ENCODE results near the gene MZB1.

MZB1 gene, protein sequence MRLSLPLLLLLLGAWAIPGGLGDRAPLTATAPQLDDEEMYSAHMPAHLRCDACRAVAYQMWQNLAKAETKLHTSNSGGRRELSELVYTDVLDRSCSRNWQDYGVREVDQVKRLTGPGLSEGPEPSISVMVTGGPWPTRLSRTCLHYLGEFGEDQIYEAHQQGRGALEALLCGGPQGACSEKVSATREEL

DNA sequence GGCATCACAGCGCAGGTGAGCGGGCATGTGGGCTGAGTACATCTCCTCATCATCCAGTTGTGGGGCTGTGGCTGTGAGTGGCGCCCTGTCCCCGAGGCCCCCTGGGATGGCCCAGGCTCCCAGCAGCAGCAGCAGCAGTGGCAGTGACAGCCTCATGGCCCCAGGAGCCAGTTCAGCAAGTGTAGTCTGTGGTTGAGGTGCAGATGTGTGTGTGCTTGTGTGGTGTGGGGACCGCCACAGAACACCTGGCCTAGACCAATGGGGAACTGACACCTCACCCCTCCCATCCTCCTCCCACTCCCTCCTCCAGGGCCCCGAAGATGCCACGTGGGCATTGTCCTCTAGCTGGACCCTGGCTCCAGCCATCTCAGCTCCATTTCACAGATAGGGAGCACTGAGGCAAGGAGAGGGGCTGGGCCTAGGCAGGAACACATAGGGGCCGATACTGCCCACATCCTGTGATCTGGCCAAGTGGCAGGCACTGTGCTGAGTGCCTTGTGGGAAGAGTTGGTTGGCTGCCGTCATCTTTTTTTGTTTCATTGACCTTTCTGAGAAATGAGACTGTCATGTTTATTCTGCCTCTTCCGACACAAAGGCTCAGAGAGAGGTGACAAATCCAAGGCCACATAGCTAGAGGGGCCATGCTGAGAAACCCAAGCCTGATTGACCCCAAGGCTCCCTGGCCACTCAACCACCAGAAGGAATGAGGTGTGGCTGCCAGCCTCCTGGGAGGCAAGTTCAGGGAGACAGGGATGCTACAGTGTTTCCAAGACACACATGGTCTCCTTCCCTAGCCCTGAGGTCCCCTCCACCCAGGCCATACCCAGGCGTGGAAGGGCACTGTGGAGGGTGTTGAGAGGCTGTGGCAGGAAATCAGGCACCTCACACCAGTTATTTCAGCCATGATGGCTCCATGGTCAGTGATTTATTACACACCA is at the start of gene MZB1:
Gene MZB1, minus strand, starts transcription at position 213 of the 938 bp plus-strand sequence. Its CDS starts 57 bp downstream, at position 156.
- no peak within 1 kb of the TSS for H3K4me3 ChIP-seq (ENCODE audit: low read depth, low read length)

DNA sequence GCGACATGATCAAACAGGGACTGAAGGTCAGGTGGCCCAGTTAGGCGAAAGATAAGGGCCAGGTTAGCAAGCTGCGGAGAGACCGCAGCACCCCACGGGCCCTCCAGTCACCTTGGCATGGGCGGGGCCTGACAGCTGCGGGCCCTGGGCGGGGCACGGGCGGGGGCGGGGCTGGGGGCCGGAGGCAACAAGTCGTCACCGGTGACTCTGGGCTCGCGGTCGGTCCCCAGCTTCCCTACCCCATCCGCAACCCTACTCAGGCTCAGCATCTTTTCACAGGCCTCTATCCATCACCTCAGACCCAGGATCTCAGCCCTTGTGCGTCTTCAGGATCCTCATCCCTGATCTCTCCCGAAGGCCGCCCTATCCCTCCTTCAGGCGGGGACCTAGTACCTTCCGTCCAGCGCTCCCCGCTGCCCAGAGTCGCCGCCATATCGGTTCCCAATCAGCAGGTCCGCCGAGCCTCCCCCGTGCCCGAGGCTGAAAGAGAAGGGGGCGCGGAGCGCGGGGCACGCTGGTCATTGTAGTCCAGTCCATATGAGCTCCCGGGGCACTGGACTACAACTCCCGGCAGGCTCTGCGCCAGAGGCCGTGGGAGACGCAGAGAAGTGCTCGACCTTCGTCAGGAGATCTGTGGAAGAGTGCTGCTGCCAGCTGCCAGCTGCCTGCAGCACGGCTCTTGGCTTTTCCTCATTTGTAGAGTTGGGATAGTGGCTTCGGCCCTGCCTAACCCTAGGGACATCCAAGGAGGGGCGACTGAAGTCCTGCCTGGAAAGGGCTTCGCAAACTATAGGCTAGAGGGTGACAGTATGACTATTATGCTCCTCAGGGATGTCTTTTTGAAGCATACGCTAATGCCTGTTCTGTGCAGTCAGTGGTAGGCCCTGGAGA is 49.5 kb upstream of the MZB1 start, which contains the start of gene DNAJC18:
Gene DNAJC18, minus strand, starts transcription at position 513 of the 891 bp plus-strand sequence. Its CDS starts 80 bp downstream, at position 433.
- H3K4me3 ChIP-seq (ENCODE audit: low read depth, low read length), result peak within 1 kb of the TSS; percentile 80

DNA sequence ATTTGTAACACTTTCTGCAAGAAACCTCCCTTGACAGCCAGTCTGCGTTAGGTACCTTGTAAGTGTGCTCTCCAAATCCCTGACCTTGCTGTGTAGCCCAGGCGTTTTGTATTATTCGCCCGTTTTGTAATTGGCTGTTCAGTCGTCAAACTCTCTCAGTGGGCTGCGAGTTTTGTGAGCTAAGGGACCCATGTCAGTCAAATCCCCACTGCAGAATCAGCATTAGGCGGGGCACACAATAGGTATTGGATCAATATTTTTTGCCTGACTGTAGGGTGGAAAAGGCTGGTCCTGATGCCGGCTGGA is 48.9 kb upstream of the MZB1 start:
- H3K4me3 ChIP-seq (ENCODE audit: low read depth, low read length), result peak overlapping the region; percentile 80

DNA sequence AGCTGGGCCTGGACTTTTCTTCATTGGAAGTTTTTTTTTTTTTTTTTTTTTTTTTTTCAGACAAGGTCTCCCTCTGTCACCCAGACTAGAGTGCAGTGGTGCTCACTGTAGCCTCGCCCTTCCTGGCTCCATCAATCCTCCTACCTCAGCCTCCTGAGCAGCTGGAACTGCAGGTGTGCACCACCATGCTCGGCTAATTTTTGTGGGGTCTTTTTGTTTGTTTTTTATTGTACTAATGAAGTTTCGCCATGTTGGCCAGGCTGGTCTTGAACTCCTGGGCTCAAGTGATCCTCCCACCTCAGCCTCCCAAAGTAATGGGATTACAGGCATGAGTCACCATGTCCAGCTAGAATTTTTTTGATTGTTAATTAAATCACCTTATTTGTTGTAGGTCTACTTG is 46.0 kb upstream of the MZB1 start:
- no peak overlapping the region for H3K4me3 ChIP-seq (ENCODE audit: low read depth, low read length)

DNA sequence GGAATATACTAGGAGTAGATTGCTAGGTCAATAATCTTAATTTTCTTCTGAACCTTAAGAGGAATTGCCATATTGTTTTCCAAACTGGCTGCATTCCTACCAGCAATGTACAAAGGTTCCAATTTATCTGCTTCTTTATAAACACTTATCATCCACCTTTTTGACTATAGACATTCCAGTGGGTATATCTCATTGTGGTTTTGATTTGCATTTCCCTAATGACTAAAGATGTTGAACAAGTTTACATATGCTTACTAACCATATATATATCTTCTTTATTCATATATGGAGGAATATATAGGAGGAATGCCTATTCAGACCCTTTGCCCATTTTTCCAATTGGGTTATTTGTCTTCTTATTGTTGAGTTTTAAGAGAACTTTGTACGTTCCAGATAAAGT is 42.0 kb upstream of the MZB1 start:
- H3K4me3 ChIP-seq (ENCODE audit: low read depth, low read length), result no peak overlapping the region

DNA sequence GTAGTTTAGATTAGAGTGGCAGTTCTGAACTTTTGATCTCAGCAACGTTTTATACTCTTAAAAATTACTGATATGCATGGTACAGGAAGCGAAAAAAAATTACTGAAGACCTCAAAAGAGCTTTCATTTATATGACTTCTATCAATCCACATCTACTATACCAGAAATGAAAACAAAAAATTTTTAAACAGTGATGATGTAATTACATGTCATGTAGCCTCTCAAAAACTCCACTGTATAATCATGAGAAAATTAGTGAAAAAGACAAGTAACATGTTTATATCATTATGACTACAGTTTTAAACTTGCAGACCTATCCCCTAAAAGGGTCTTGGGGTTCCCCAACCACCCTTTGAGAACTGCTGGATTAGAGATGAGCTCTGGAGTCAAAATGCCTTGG is 40.3 kb upstream of the MZB1 start:
- no peak overlapping the region for H3K4me3 ChIP-seq (ENCODE audit: low read depth, low read length)

DNA sequence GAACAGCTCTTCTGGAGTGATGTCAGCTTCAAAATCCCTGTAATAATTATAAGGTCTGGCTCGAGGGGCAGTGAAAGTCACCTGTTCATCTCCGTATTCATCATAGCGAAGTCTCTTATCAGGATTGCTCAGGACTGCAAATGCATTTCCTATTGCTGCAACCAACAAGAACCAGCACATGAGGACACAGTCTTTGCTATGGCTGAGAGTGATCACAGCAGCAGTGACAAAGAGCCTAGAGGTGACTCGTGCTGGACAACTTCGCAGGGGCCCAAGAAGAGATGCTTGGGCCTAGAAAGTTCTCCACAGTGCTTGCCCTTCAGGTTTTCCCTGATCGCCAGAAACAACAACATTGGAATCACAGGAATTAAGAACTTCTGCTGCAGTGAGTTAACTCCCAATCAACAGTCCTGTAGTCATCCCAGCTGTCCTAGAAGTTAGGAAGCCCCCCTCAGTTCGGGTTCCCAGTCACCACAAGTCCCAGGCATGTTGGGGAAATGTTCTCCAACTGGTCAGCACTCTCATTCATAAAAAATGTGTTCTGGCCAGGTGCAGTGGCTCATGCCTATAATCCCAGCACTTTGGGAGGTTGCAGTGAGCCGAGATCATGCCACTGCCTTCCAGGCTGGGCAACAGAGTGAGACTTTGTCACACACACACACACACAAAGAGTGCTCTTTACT is 36.6 kb upstream of the MZB1 start:
- no peak overlapping the region for H3K4me3 ChIP-seq (ENCODE audit: low read depth, low read length)

DNA sequence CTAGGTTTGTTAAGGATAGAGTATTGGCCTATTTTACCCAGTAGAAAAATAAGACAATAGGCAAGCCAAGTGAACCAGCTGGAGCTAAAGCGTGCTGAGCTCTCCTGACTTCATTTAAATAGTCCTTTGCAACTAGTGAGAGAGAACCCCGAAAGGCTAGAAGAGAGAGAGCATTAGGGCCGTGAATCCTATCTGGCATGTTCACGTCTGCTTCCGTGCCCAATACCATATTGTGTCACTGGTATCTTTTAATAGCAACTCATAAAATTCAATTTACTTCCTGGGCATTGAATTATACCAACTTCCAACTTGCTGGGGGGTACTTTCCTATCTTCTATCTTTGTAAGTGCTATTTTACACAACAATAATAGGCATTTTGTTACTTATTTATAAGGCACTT is 35.8 kb upstream of the MZB1 start:
- no peak overlapping the region for H3K4me3 ChIP-seq (ENCODE audit: low read depth, low read length)

DNA sequence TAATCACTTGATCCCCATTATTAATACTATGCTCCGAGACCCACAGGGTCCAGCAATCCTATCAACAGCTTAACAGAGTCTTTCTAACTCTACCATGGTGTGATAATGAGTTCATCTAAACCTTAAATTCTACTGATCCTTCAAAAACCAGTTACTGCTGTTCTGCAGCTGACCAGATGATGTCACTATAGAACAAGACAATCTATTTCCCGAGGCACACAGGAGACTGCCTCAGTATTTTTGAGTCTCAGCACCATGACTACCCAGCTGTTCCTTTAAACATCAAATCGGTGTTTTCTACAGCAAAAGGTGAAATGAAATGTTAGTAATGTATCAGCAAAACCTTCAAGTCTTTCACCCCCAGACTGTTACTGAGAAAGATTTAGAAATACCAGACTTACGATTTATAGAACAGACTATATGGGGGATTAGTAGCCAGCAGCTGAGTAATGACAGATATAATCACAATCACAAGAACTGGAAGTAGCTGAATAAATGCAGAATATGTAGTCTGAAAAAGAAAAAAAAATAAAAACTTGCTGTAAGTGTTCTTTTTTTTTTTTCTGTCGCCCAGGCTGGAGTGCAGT is 32.7 kb upstream of the MZB1 start:
- no peak overlapping the region for H3K4me3 ChIP-seq (ENCODE audit: low read depth, low read length)

DNA sequence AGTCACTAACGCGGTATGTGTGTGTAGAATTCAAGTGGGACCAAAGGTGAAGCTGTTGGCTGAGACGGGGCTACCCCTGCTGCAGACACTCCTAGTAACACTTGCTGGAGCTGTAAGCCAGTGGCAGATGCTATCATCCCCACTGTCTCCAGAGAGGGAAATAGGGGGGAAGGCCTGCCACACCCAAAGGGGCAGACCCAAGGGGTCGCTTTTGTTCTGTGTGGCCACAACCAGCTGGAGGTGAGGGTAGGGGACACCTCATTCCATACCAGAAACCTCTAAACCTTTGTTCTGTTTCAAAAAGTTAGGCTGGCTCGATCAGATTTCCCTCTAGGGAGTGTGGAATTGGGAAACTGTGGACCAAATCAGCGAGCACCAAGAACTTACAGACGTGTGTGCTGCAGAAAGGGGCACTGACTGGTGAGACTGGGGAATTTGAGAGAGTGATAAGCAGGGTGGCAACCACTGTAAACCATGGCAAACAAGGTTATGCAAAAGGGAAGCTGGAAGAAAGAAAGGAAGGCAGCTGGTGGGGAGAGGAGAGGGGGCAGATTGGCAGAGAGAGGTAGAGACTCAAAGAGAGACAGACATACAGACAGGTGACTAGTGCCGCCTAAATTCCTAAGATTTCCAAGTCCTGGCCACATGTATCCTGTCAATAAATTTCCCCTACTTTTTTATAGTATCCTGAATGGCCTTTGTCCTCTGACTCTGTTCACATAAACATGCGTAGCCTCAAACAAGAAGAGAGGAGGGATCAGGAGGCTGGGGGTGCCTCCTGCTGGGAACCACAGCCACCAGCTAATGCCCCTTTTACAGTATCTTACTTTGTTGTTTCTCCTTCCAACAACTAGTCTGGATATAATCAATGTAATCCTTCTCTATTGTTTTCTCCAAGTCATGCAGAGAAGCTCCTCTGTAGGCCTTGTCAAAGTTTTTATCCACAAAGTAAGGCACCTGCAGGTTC is 29.8 kb upstream of the MZB1 start:
- H3K4me3 ChIP-seq (ENCODE audit: low read depth, low read length), result no peak overlapping the region

DNA sequence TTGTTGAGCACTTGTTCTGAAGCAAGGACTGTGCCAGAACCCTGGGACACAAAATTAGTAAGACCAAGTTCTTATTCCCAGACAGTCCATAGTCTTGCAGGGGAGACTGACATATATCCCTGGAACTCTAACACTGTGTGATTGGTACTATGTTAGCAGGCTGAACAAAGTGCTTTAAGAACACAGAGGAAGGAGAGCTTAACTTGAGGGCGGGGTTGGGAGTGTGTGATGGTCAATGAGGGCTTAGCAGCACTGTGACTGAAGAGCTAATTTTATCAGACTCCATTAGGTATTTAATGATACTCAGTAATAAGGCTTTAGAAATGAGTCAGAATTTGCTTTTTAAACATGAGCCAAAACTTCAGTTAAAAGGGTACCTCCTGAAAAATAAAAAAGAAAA is 29.1 kb upstream of the MZB1 start:
- H3K4me3 ChIP-seq (ENCODE audit: low read depth, low read length), result no peak overlapping the region

DNA sequence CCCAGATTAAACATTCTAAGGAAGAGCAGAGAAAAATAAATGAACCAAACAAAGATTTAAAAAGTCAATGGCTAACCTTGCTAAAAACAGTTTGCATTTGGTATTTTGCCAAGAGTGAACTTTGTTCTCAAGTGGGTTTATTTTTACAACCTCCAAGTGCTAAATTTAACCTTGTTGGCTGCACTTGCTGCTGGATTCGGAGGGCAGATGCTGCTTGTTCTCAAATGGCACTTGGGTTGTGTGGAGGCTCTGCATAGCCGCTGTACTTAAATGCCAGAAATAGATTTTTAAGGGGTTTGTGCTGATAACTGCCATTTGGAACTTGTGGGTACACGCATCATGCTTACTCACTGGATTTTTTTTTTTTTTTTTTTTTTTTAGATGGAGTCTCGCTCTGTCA is 27.5 kb upstream of the MZB1 start:
- no peak overlapping the region for H3K4me3 ChIP-seq (ENCODE audit: low read depth, low read length)

DNA sequence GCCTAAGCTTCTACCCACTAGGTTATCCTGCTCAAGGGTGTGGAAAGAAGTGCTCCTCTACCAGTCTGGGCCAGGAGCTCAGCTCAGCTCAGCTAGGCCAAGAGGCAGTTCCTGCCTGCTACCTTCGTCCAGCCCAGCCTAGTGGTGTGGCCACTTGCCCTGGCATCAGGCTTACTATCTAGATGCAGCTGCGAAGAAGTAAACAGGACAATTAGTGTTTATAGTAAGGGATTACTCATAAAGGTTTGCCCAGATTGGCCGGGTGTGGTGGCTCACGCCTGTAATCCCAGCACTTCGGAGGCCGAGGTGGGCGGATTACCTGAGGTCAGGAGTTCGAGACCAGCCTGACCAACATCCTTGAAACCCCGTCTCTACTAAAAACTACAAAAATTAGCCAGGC is 26.9 kb upstream of the MZB1 start:
- H3K4me3 ChIP-seq (ENCODE audit: low read depth, low read length), result no peak overlapping the region

DNA sequence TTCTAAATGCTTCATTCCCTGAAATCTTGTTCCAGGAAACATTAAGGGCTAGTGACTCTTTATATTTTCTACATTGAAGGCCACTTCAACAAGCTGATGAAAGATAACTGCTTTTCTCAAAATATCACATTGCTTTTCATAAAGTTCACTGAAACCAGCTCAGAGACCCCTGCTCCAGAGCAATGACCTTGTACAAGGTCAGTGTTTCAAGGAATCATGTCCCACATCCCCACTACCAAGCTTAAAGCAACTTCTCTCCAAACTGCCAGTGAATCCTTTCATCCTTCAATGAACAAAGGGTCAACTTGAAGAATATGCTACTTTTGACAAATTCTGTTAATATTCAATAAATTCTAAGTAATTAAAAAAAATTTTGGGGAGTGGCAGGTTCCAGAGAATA is 26.2 kb upstream of the MZB1 start:
- H3K4me3 ChIP-seq (ENCODE audit: low read depth, low read length), result no peak overlapping the region

DNA sequence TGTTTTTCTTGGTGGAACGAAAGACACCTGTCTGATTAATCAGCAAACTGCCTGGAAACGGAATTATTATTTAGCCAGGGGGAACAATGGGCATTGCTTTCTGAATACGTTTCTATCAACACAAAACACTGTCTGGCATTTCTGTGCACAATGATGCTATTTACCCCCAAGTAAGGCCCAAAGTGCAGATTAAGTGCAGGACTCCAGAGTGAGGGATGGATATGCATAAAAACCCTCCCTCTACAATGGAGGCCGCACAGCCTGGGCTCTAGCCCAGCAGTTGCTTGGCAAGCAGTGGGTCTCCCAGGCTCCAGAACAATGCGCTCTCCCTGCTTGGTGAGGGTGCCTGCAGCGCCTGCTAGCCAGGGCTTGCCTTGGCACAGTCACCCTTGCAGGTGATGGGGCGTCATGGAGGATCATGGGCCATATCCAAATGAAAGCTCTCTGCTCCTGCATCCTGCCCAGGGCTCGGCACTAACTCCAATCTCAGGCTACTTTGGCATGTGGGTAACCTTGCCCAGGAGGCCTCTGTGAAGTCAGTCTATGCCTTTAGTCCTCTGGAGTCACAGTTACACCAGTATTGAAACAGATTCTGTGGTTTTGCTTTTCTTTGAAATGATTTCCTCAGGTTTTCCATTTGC is 25.6 kb upstream of the MZB1 start:
- no peak overlapping the region for H3K4me3 ChIP-seq (ENCODE audit: low read depth, low read length)

DNA sequence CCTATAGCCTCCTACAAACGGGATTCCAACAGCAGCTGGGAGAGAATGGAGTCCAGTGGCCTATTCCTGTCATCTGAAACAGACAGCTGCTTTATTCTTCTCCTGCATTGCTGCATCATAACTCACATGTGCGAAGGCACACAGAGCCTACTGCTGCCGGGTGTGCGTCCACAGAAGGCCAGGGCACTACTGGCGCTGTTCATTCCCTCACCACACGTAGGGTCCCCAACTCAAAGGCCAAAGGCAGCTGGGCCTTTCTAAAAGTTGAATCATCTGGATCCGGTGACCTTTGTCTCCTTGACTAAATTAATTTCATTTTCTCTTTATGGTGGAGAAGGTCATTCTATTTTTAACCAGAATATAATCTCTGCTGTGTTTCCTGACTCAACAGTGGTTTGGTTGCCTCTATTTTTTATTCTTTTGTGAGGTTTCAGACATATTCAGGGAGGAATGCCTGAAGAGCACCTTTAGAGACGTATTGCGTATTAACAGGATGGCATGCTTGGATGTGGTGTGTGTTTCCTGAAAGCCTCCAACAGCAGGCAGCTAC is 24.9 kb upstream of the MZB1 start:
- H3K4me3 ChIP-seq (ENCODE audit: low read depth, low read length), result no peak overlapping the region

DNA sequence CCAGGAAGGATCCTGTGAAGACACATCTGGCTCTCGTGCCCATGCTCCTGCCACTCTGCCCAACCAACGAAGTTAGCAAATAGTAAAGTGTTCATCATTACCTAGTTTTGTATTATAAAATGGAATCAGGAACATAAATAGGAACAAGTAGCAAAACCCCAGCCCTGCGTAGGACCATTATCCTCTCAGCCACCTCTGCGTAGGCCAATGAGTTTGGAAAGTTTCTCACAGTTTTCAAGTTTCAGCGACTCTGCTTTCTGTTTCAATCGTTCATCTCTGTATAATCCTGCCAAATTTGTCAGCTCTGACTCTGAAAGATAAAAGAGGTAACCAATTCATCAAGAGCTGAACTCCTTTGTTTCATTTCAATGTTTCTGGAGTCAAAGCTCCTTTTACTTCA is 24.2 kb upstream of the MZB1 start:
- no peak overlapping the region for H3K4me3 ChIP-seq (ENCODE audit: low read depth, low read length)

DNA sequence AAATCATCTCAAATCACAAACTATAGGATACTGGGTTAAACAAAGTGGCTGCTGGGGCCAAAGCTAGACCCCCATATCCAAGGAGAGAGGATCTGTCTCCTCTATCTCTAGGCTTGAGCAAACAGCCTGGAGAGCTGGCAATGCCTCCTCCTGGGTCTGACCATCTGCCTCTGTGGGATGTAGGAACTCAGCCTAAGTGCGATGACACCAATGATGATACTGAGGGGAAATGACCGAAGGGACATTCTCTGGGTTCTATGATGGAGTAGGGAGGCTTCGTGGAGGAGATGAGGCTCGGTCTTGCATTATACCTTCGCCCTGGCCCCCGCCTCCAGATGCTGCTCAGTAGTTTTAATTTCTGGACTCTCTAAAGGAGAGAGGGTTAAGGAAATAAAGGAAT is 23.4 kb upstream of the MZB1 start:
- H3K4me3 ChIP-seq (ENCODE audit: low read depth, low read length), result no peak overlapping the region

Data from iPS-11a (cell line).